Mesenchymal stem cell (in vitro differentiated cells and primary cell): ENCODE results near the gene SCAPER.

Experiments
- DNase-seq: peaks from one replicate; pipeline ENCODE4 v3.0.0-alpha.2; 2013
- H2AFZ ChIP-seq: one replicate; pipeline ENCODE4 v1.6.1; 2013; ENCODE audit warnings: low read depth, mild to moderate bottlenecking, control low read depth, inconsistent platforms, low read length, moderate library complexity
- H2AK5ac ChIP-seq: 2 replicates; pipeline ENCODE4 v1.6.1; 2013; ENCODE audit warnings: low read length, moderate library complexity, mild to moderate bottlenecking, inconsistent platforms; ENCODE audit not compliant: severe bottlenecking
- H2BK120ac ChIP-seq: one replicate; pipeline ENCODE4 v1.6.1; 2013; ENCODE audit warnings: low read depth, mild to moderate bottlenecking, inconsistent platforms, low read length, moderate library complexity
- H2BK12ac ChIP-seq, 2 experiments: one replicate each; pipeline ENCODE4 v1.6.1; 2013; ENCODE audit warnings: inconsistent platforms in 2 of 2, low read length in 2 of 2, mild to moderate bottlenecking in 2 of 2, moderate library complexity in 2 of 2, control low read depth in 1 of 2
- H2BK15ac ChIP-seq: one replicate; pipeline ENCODE4 v1.6.1; 2013; ENCODE audit warnings: mild to moderate bottlenecking, low read depth, inconsistent platforms; ENCODE audit not compliant: poor library complexity, severe bottlenecking
- H2BK5ac ChIP-seq: 2 replicates; pipeline ENCODE4 v1.6.1; 2013; ENCODE audit warnings: low read depth, mild to moderate bottlenecking, low read length, control low read depth, inconsistent platforms; ENCODE audit not compliant: poor library complexity, severe bottlenecking
- H3K14ac ChIP-seq, 2 experiments: one replicate each; pipeline ENCODE4 v1.6.1; 2013; ENCODE audit warnings: inconsistent platforms in 2 of 2, low read length in 2 of 2, control low read depth in 1 of 2, mild to moderate bottlenecking in 1 of 2, moderate library complexity in 1 of 2
- H3K18ac ChIP-seq, 2 experiments: one replicate each; pipeline ENCODE4 v1.6.1; 2013; ENCODE audit warnings: inconsistent platforms in 2 of 2, low read length in 2 of 2, control low read depth in 1 of 2, low read depth in 1 of 2, mild to moderate bottlenecking in 1 of 2
- H3K23ac ChIP-seq, 2 experiments: one replicate each; pipeline ENCODE4 v1.6.1; 2013; ENCODE audit warnings: inconsistent platforms in 2 of 2, low read length in 2 of 2, mild to moderate bottlenecking in 2 of 2, moderate library complexity in 2 of 2, control low read depth in 1 of 2
- H3K27ac ChIP-seq: 2 replicates; pipeline ENCODE4 v1.5.1; 2013; ENCODE audit warnings: mild to moderate bottlenecking, moderate library complexity, low read length, control low read depth, inconsistent platforms; ENCODE audit not compliant: poor library complexity, severe bottlenecking
- H3K27me3 ChIP-seq, 2 experiments: 2 replicates each; pipeline versions ENCODE4 v1.6.1 to v1.7.0; 2013; ENCODE audit warnings: low read length in 2 of 2, mild to moderate bottlenecking in 2 of 2, moderate library complexity in 2 of 2, control low read depth in 1 of 2, inconsistent platforms in 1 of 2; ENCODE audit not compliant: control insufficient read depth in 1 of 2, insufficient read depth in 1 of 2
- H3K36me3 ChIP-seq, 2 experiments: 2 replicates each; pipeline versions ENCODE4 v1.6.1 to v1.7.0; 2013; ENCODE audit warnings: low read length in 2 of 2, control low read depth in 1 of 2, inconsistent platforms in 1 of 2, low read depth in 1 of 2, mild to moderate bottlenecking in 1 of 2; ENCODE audit not compliant: insufficient read depth in 2 of 2, control insufficient read depth in 1 of 2
- H3K4ac ChIP-seq, 2 experiments: one replicate each; pipeline ENCODE4 v1.6.1; 2013; ENCODE audit warnings: inconsistent platforms in 2 of 2, low read length in 2 of 2, mild to moderate bottlenecking in 2 of 2, moderate library complexity in 2 of 2, control low read depth in 1 of 2, low read depth in 1 of 2
- H3K4me1 ChIP-seq: 2 replicates; pipeline ENCODE4 v1.6.1; 2013; ENCODE audit warnings: low read depth, low read length, control low read depth; ENCODE audit not compliant: control insufficient read depth, insufficient read depth
- H3K4me2 ChIP-seq: 2 replicates; pipeline ENCODE4 v1.6.1; 2013; ENCODE audit warnings: low read length, mild to moderate bottlenecking, inconsistent platforms; ENCODE audit not compliant: poor library complexity, severe bottlenecking
- H3K4me3 ChIP-seq, 2 experiments: 2 replicates each; pipeline versions ENCODE4 v1.5.1 to v1.7.0; 2013; ENCODE audit warnings: low read length in 2 of 2, mild to moderate bottlenecking in 2 of 2, control low read depth in 1 of 2, low read depth in 1 of 2; ENCODE audit not compliant: insufficient read depth in 1 of 2
- H3K79me1 ChIP-seq: replicated peaks from 2 replicates; pipeline ENCODE4 v1.6.1; 2013; ENCODE audit warnings: mild to moderate bottlenecking, control low read depth, low read length, inconsistent platforms; ENCODE audit not compliant: poor library complexity, severe bottlenecking
- H3K9ac ChIP-seq: 2 replicates; pipeline ENCODE4 v1.7.0; 2013; ENCODE audit warnings: mild to moderate bottlenecking, low read length, moderate library complexity
- H3K9me3 ChIP-seq: 2 replicates; pipeline ENCODE4 v1.7.0; 2013; ENCODE audit warnings: mild to moderate bottlenecking, low read length; ENCODE audit not compliant: control insufficient read depth
- H4K8ac ChIP-seq: one replicate; pipeline ENCODE4 v1.6.1; 2013; ENCODE audit warnings: inconsistent platforms, mild to moderate bottlenecking, low read length, moderate library complexity
- H4K91ac ChIP-seq: one replicate; pipeline ENCODE4 v1.6.1; 2013; ENCODE audit warnings: mild to moderate bottlenecking, low read length, inconsistent platforms
- WGBS: methylation state at CpG from one replicate; pipeline ENCODE4 v1.1.7; 2013; ENCODE audit warnings: mixed read lengths; 5-methylcytosine and 5-hydroxymethylcytosine counted together

The SCAPER gene

DNA sequence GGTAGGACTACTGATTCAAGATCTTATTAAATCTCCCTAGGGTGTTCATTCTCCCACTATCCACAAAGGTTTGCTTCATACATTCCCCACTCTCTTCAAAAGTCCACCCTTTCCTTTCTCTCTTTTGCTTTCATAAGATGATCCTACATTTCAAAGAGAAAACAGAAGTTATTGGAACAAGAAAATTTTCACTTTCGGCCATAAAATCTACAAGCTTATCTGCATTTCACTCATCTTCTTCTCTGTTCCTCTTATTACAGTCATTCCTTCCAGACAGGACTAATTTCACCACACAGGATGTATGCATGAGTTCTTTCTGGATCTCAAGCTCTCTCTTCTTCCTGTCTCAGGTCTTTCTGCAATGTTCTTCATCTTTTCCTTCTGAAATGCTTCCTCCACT lies 329.9 kb downstream of the SCAPER start:
- Histone ChIP-seq H2BK120ac (no peak overlapping the region), H3K18ac (no peak overlapping the region), H3K4me1 (peaks cover 11% of the 10 kb centered on the region), H2AFZ (no peak overlapping the region), H3K79me1 (no peaks in the 10 kb centered on the region), H4K8ac (no peak overlapping the region), H3K4me3 (no peak overlapping the region), H3K27me3 (no peaks in the 10 kb centered on the region), H3K36me3 (peaks cover 0 to 4% of the 10 kb centered on the region in 2 experiments), H3K9ac (no peak overlapping the region), H2BK15ac (no peak overlapping the region), H3K4ac (no peak overlapping the region), H2AK5ac (no peak overlapping the region), H4K91ac (no peak overlapping the region), H3K4me2 (no peak overlapping the region), H2BK12ac (no peak overlapping the region), H3K14ac (no peak overlapping the region), H3K9me3 (no peaks in the 10 kb centered on the region), H3K27ac (no peak overlapping the region), H2BK5ac (no peak overlapping the region), H3K23ac (no peak overlapping the region)
- DNase-seq, result no peak
- 96% methylated on average over 1 of the region's 1 CpG for WGBS

GRCh38 chr15:76572983-76573314 lies 332.2 kb downstream of the SCAPER start:
- Histone ChIP-seq H3K4me2 (no peak overlapping the region), H2BK120ac (no peak overlapping the region), H3K4me3 (no peak overlapping the region), H4K91ac (no peak overlapping the region), H3K18ac (no peak overlapping the region), H2BK5ac (no peak overlapping the region), H3K14ac (no peak overlapping the region), H3K27ac (no peak overlapping the region), H3K9me3 (no peaks in the 10 kb centered on the region), H2BK15ac (no peak overlapping the region), H3K79me1 (no peaks in the 10 kb centered on the region), H3K9ac (no peak overlapping the region), H3K4me1 (peaks cover 11% of the 10 kb centered on the region), H3K36me3 (peaks cover 0 to 4% of the 10 kb centered on the region in 2 experiments), H4K8ac (no peak overlapping the region), H2AK5ac (no peak overlapping the region), H2AFZ (no peak overlapping the region), H3K23ac (no peak overlapping the region), H3K27me3 (no peaks in the 10 kb centered on the region), H3K4ac (no peak overlapping the region), H2BK12ac (no peak overlapping the region)
- DNase-seq, result no peak

GRCh38 chr15:76566276-76566675 lies 338.9 kb downstream of the SCAPER start:
- Histone ChIP-seq H3K9me3 (peaks cover 7% of the 10 kb centered on the region), H2BK12ac (no peak overlapping the region), H3K4me2 (no peak overlapping the region), H2AK5ac (no peak overlapping the region), H3K9ac (no peak overlapping the region), H3K27ac (no peak overlapping the region), H4K91ac (no peak overlapping the region), H3K18ac (no peak overlapping the region), H3K4me3 (no peak overlapping the region), H3K4me1 (no peaks in the 10 kb centered on the region), H4K8ac (no peak overlapping the region), H3K36me3 (no peaks in the 10 kb centered on the region), H2BK15ac (no peak overlapping the region), H3K14ac (no peak overlapping the region), H2AFZ (no peak overlapping the region), H3K79me1 (no peaks in the 10 kb centered on the region), H3K23ac (no peak overlapping the region), H2BK5ac (no peak overlapping the region), H3K27me3 (no peaks in the 10 kb centered on the region), H2BK120ac (no peak overlapping the region), H3K4ac (no peak overlapping the region)
- no peak for DNase-seq
- 100% methylated on average over 1 of the region's 2 CpGs for WGBS

GRCh38 chr15:76565366-76565765 lies 339.8 kb downstream of the SCAPER start:
- Histone ChIP-seq H3K9ac (no peak overlapping the region), H2AK5ac (no peak overlapping the region), H3K4me2 (no peak overlapping the region), H3K4me3 (no peak overlapping the region), H3K14ac (no peak overlapping the region), H4K8ac (no peak overlapping the region), H3K18ac (no peak overlapping the region), H3K4me1 (no peaks in the 10 kb centered on the region), H3K9me3 (peaks cover 7% of the 10 kb centered on the region), H2BK5ac (no peak overlapping the region), H2BK120ac (no peak overlapping the region), H3K79me1 (no peaks in the 10 kb centered on the region), H3K27me3 (no peaks in the 10 kb centered on the region), H2BK15ac (no peak overlapping the region), H3K27ac (no peak overlapping the region), H2BK12ac (no peak overlapping the region), H3K36me3 (no peaks in the 10 kb centered on the region), H2AFZ (no peak overlapping the region), H3K4ac (no peak overlapping the region), H3K23ac (no peak overlapping the region), H4K91ac (no peak overlapping the region)
- WGBS, result 50% methylated on average over 1 of the region's 1 CpG
- no peak for DNase-seq
